K562 (cell line): ENCODE measurements around the gene FKBP8. TPM values are rescaled to one million over a fixed set of nuclear protein-coding genes. Genes with fewer than 3 reads are reported as not detected.
A peak's percentile ranks its signal among the peaks of the same experiment; 100 is the strongest.

Source experiments
- ATAC-seq: fragments of 200-7000 bp; cut with Tn5 transposase; 3 replicates; pipeline ENCODE4 v1.9.1; 2020; ENCODE audit warnings: moderate library complexity
- BruUV-seq: library from RNA; stranded (reverse); fragments of 400-500 nt; replicated peaks from 2 replicates; lab custom pipeline; 2021; lab: Mats Ljungman, UMichigan
- CTCF ChIA-PET: fragments of 300-600 bp; formaldehyde crosslinking; extraction: SDS; loops from one replicate; lab custom pipeline; 2021; ENCODE audit warnings: low intra/inter-chr PET ratio; lab: Yijun Ruan, JAX
- POLR2A ChIA-PET: fragments of 300-600, 350-650 bp; sonication (Branson Sonifier 250); formaldehyde crosslinking; extraction: SDS; loops from one replicate; lab custom pipeline; 2021; ENCODE audit warnings: antibody characterized with exemption, inconsistent platforms; lab: Yijun Ruan, JAX
- DNase-seq, 4 experiments: peaks; one replicate each; pipeline versions ENCODE4 v3.0.0 to v3.0.0-alpha.2; 2011 to 2018; ENCODE audit warnings: low spot score in 3 of 4, mixed read lengths in 3 of 4; ENCODE audit errors: extremely low read depth in 1 of 4
- FAIRE-seq: peaks from 2 replicates; lab custom pipeline; 2011; peaks lifted over from hg19 to GRCh38; lab: Jason Lieb, UNC
- H2AFZ ChIP-seq: 2 replicates; pipeline ENCODE4 v1.6.0; 2011; ENCODE audit warnings: low read depth, low read length, control low read depth, inconsistent platforms
- H3K27ac ChIP-seq: fragments of 200-600 bp; 3 replicates; pipeline ENCODE4 v1.8.0; 2011; ENCODE audit warnings: low read depth, mild to moderate bottlenecking, control low read depth, inconsistent platforms, low read length, moderate library complexity, mixed read lengths; ENCODE audit errors: extremely low read depth
- H3K27me3 ChIP-seq, 2 experiments: fragments of 300-600 bp in 1 of 2; 2 replicates in 1 of 2; 3 replicates in 1 of 2; pipeline versions ENCODE4 v1.6.0 to v1.8.0; 2011; ENCODE audit warnings: inconsistent platforms in 2 of 2, low read length in 2 of 2, mild to moderate bottlenecking in 1 of 2, mixed read lengths in 1 of 2, moderate library complexity in 1 of 2; ENCODE audit not compliant: control insufficient read depth in 2 of 2, insufficient read depth in 2 of 2
- H3K36me3 ChIP-seq: fragments of 300-600 bp; 3 replicates; pipeline ENCODE4 v1.8.0; 2011; ENCODE audit warnings: mild to moderate bottlenecking, low read length, inconsistent platforms; ENCODE audit not compliant: control insufficient read depth, insufficient read depth
- H3K4me1 ChIP-seq, 2 experiments: fragments of 200-600 bp in 1 of 2; replicated peaks in 1 of 2; 2 replicates in 1 of 2; 3 replicates in 1 of 2; pipeline versions ENCODE4 v1.5.1 to v1.8.0; 2011; ENCODE audit warnings: inconsistent platforms in 2 of 2, low read length in 2 of 2, mild to moderate bottlenecking in 1 of 2, mixed read lengths in 1 of 2, moderate library complexity in 1 of 2; ENCODE audit not compliant: control insufficient read depth in 2 of 2, insufficient read depth in 2 of 2
- H3K4me2 ChIP-seq: 2 replicates; pipeline ENCODE4 v1.6.1; 2011; ENCODE audit warnings: low read length, control low read depth, inconsistent platforms, mixed read lengths; ENCODE audit not compliant: insufficient read depth
- H3K4me3 ChIP-seq: fragments of 200-600 bp; sonication (generic), shearing (Covaris generic); 2 replicates; pipeline ENCODE4 v1.5.1; 2016; ENCODE audit warnings: control low read depth, inconsistent platforms
- H3K79me2 ChIP-seq: fragments of 200-600 bp; 3 replicates; pipeline ENCODE4 v1.8.0; 2011; ENCODE audit warnings: low read length, inconsistent platforms; ENCODE audit not compliant: control insufficient read depth, insufficient read depth
- H3K9ac ChIP-seq, 2 experiments: 2 replicates each; pipeline versions ENCODE4 v1.6.0 to v1.6.1; 2011; ENCODE audit warnings: low read depth in 2 of 2, low read length in 2 of 2, control low read depth in 1 of 2, inconsistent platforms in 1 of 2, mild to moderate bottlenecking in 1 of 2, mixed read lengths in 1 of 2; ENCODE audit not compliant: insufficient read depth in 1 of 2
- H3K9me1 ChIP-seq: one replicate; pipeline ENCODE4 v1.6.0; 2011; ENCODE audit warnings: inconsistent platforms, mild to moderate bottlenecking, low read length, moderate library complexity; ENCODE audit not compliant: control insufficient read depth, insufficient read depth
- H3K9me3 ChIP-seq: replicated peaks from 2 replicates; pipeline ENCODE4 v1.5.1; 2011; ENCODE audit warnings: low read depth, low read length, inconsistent platforms; ENCODE audit not compliant: control insufficient read depth, insufficient read depth
- H4K20me1 ChIP-seq: replicated peaks from 2 replicates; pipeline ENCODE4 v1.6.1; 2011; ENCODE audit warnings: low read length, inconsistent platforms, mixed read lengths; ENCODE audit not compliant: control insufficient read depth, insufficient read depth
- ADNP ChIP-seq: fragments of 200-800 bp; sonication (Bioruptor generic); IDR thresholded peaks from 2 replicates; pipeline ENCODE4 v1.6.1; 2016; ENCODE audit warnings: missing genetic modification characterization, missing compliant biosample characterization
- ARID2 ChIP-seq: fragments of 450-650 bp; IDR thresholded peaks from 2 replicates; pipeline ENCODE4 v1.6.1; 2017; ENCODE audit warnings: antibody characterized with exemption, mild to moderate bottlenecking
- ATF4 ChIP-seq: fragments of 450-650 bp; formaldehyde crosslinking; IDR thresholded peaks from 2 replicates; pipeline ENCODE4 v1.4.0; 2022; ENCODE audit warnings: mild to moderate bottlenecking, moderate library complexity
- BCOR ChIP-seq: fragments of 450-650 bp; IDR thresholded peaks from 2 replicates; pipeline ENCODE4 v1.6.1; 2016
- BRD9 ChIP-seq: fragments of 450-650 bp; IDR thresholded peaks from 2 replicates; pipeline ENCODE4 v1.6.1; 2018; ENCODE audit warnings: low read depth; ENCODE audit not compliant: partially characterized antibody
- CC2D1A ChIP-seq: fragments of 450-650 bp; IDR thresholded peaks from 2 replicates; pipeline ENCODE4 v1.6.1; 2017; ENCODE audit warnings: mild to moderate bottlenecking
- HDAC2 ChIP-seq: fragments of 450-650 bp; IDR thresholded peaks from 2 replicates; pipeline ENCODE4 v1.6.1; 2016; ENCODE audit warnings: mild to moderate bottlenecking
- KDM1A ChIP-seq, 2 experiments: fragments of 450-650 bp; IDR thresholded peaks; 2 replicates each; pipeline ENCODE4 v1.6.1; 2016; ENCODE audit warnings: mild to moderate bottlenecking in 2 of 2
- MLLT1 ChIP-seq, 2 experiments: fragments of 450-650 bp; IDR thresholded peaks; 2 replicates each; pipeline ENCODE4 v1.6.1; 2016
- NBN ChIP-seq: fragments of 450-650 bp; IDR thresholded peaks from 2 replicates; pipeline ENCODE4 v1.6.1; 2016; ENCODE audit warnings: low read depth, mild to moderate bottlenecking
- RBM25 ChIP-seq: fragments of 200-400 bp; formaldehyde crosslinking; IDR thresholded peaks from 2 replicates; pipeline ENCODE4 v1.6.1; 2018; ENCODE audit warnings: low read length, low read depth, moderate library complexity; ENCODE audit not compliant: severe bottlenecking
- SMARCA5 ChIP-seq: fragments of 450-650 bp; IDR thresholded peaks from 2 replicates; pipeline ENCODE4 v1.6.1; 2016
- ZBTB26 ChIP-seq: fragments of 450-650 bp; formaldehyde crosslinking; IDR thresholded peaks from 2 replicates; pipeline ENCODE4 v1.4.0; 2022; ENCODE audit warnings: missing genetic modification characterization
- ZFP36 ChIP-seq: fragments of 150-350 bp; IDR thresholded peaks from 2 replicates; pipeline ENCODE4 v1.6.1; 2018; ENCODE audit warnings: low read length, low read depth; ENCODE audit not compliant: partially characterized antibody
- ZNF707 ChIP-seq: fragments of 250-450 bp; sonication (Bioruptor Pico); conservative IDR thresholded peaks from 2 replicates; pipeline ENCODE4 v1.8.0; 2022; ENCODE audit warnings: inconsistent platforms, mild to moderate bottlenecking, moderate library complexity
- ZNF778 ChIP-seq: fragments of 450-650 bp; formaldehyde crosslinking; IDR thresholded peaks from 2 replicates; pipeline ENCODE4 v1.4.0; 2020; ENCODE audit warnings: mild to moderate bottlenecking, moderate library complexity
- WGBS: fragments of 100-300 bp; shearing (Covaris generic); methylation state at CpG from one replicate; pipeline ENCODE4 v1.1.6; 2016; ENCODE audit warnings: low coverage, mixed read lengths; ENCODE audit not compliant: insufficient coverage; ENCODE audit errors: missing lambda C conversion rate; 5-methylcytosine and 5-hydroxymethylcytosine counted together
- in situ Hi-C: fragments of 300-500 bp; cut with MboI; formaldehyde crosslinking; loops from 4 replicates; pipeline ENCODE4 v1.15.0; 2018; ENCODE audit warnings: inconsistent platforms, mixed read lengths
- intact Hi-C: fragments of 100-400 bp; cut with micrococcal nuclease; formaldehyde crosslinking; loops from 2 replicates; pipeline ENCODE4 v1.14.2; 2022
- polyA plus RNA-seq, 8 experiments: library from polyadenylated mRNA; depleted of rRNA in 4 of 8; stranded (reverse) in 5 of 8; unstranded in 3 of 8; fragments of >200 nt; fragmentation: Nextera tagmentation in 2 of 8; fragmentation: Illumina TruSeq in 1 of 8; extraction: Ambion mirVana in 2 of 8; extraction: Trizol in 1 of 8; gene quantifications; 2 replicates each; pipeline versions ENCODE4 v1.2.1 to v1.2.3, GENCODE V29; 2011 to 2014; ENCODE audit warnings: inconsistent platforms in 1 of 8, missing spikeins in 1 of 8
- total RNA-seq, 7 experiments: library from RNA; depleted of rRNA in 6 of 7; stranded (reverse); fragments of >200 nt in 6 of 7; fragmentation: Illumina TruSeq in 2 of 7; extraction: Trizol in 2 of 7; gene quantifications; 2 replicates each; pipeline versions ENCODE4 v1.2.1 to v1.2.3, GENCODE V29; 2011 to 2021; ENCODE audit warnings: low replicate concordance in 1 of 7

FKBP8 gene
- total and polyA plus RNA-seq, 9 of the 15 experiments (the other 6 are each of a cell fraction or from before 2014, with no cell fraction given) = 0.46 to 236 (median 104) TPM

DNA sequence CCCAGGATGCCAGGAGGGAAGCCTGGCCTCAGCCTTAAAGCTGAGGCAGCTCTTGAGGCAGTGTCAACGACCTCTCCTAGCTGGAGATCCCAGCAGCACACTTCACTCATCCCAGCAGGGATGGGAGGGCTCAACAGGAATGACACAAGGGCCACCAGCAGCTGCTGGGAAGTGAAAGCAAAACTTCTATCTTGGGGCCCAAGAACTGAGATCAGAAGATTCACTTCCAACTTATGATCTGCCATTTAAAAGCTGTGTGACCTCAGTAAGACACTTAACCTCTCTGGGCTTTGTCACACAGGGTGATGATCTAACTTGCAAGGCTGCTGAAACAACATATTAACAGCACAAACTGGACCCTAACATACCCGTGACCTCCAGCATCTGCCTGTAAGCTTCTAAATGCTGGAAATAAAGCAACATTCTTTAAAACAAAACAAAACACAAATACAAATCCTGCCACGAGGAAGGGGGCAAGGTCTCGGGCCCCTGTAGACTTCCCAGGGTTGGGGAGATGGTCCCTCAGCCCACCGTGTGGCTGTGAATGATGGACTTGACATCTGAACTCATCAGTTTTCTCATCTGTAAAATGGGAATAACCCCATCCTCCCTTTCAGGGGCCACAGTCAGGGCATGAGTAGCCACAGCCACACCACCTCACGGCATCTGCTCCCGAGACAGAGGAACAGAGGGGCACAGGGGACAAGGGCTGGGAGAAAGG lies 44.2 kb downstream of the FKBP8 start:
- no peak overlapping the region for H3K4me2 ChIP-seq
- intact Hi-C loops (no loop called here), in situ Hi-C loops (no loop called here)
- no peak overlapping the region for H3K27ac ChIP-seq
- H3K27me3 ChIP-seq = no peaks in the 10 kb centered on the region
- no peak overlapping the region for H3K4me3 ChIP-seq
- BruUV-seq = no TSS peak
- WGBS = 69% methylated on average over 7 of the region's 7 CpGs
- ChIA-PET POLR2A (interaction anchor here (0.8 to 6.0 kb wide), 3 partner anchors 8 to 247 kb away, joined by 3 to 31 read pairs (median 3); no protein-coding TSS in a partner anchor), CTCF (no interaction called here)
- H3K9me3 ChIP-seq = no peaks in the 10 kb centered on the region
- no peak for TF ChIP-seq ZNF707 (CRISPR knock-in tag)
- TF ChIP-seq ZFP36 = peak; percentile 87
- TF ChIP-seq ZBTB26 (CRISPR knock-in tag) = no peak
- TF ChIP-seq MLLT1 (IDR thresholded peaks at IDR 0.05) = no peak
- TF ChIP-seq HDAC2 = peak; percentile 54; the same call in 1 of the 2 replicates
- TF ChIP-seq ARID2 = no peak
- no peak for TF ChIP-seq ATF4
- no peak for TF ChIP-seq NBN
- TF ChIP-seq ADNP (tag) = peak; percentile 85
- TF ChIP-seq RBM25 = peak; percentile 78
- TF ChIP-seq BRD9 = peak; percentile 36
- TF ChIP-seq BCOR = peak; percentile 95
- no peak for TF ChIP-seq CC2D1A
- TF ChIP-seq KDM1A (IDR thresholded peaks at IDR 0.05) = peak; percentile 78 to 85
- TF ChIP-seq SMARCA5 = peak; percentile 79
- TF ChIP-seq ZNF778 (CRISPR knock-in tag) = no peak
- FAIRE-seq (no peak), ATAC-seq (no peak), DNase-seq (no peak)
- peaks cover 18 to 61% of the 10 kb centered on the region in 2 experiments; a peak in 4 of 5 replicates for H3K4me1 ChIP-seq
- H4K20me1 ChIP-seq = peaks cover 85% of the 10 kb centered on the region
- peaks cover 10% of the 10 kb centered on the region; the same call in 2 of the 3 replicates for H3K36me3 ChIP-seq
- H3K79me2 ChIP-seq = peaks cover 95% of the 10 kb centered on the region
- H3K9ac ChIP-seq = 0 out of 4 replicates have a peak overlapping the region, but pooled peaks of 1 of the 2 experiments have one; percentile 6
- peaks cover 12% of the 10 kb centered on the region for H3K9me1 ChIP-seq
- H2AFZ ChIP-seq = no peak overlapping the region
